HG03135 (cell line): ENCODE results near the gene F8A1.
"Not testable (repeated sequence)": the region's sequence is repeated elsewhere in the genome, so short reads cannot be mapped to it uniquely, and the experiment has no call there.

Source experiments
- ATAC-seq: cut with Tn5 transposase; IDR thresholded peaks from one replicate; pipeline ENCODE4 v1.9.1; 2021; ENCODE audit warnings: mild to moderate bottlenecking, moderate library complexity; ENCODE audit not compliant: unreplicated experiment

F8A1 gene

GRCh38 chrX:154886069-154886788 lies at the start of gene F8A1:
Gene F8A1 (plus strand): TSS chrX:154886355. CDS start chrX:154886375, 20 bp downstream.
- ATAC-seq = peak; percentile 72

GRCh38 chrX:154840856-154841255 lies 45.3 kb upstream of the F8A1 start:
- ATAC-seq = no peak

- ATAC-seq = no peak
Observed at GRCh38 chrX:154850957-154851611, 35.1 kb upstream of the F8A1 start.

GRCh38 chrX:154855256-154855655 lies 30.9 kb upstream of the F8A1 start:
- ATAC-seq = no peak

GRCh38 chrX:154868522-154868921 lies 17.6 kb upstream of the F8A1 start:
- not testable (repeated sequence) for ATAC-seq

- no peak for ATAC-seq
Observed at GRCh38 chrX:154873329-154873728, 12.8 kb upstream of the F8A1 start.

- not testable (repeated sequence) for ATAC-seq
Observed at GRCh38 chrX:154884069-154884468, 2.1 kb upstream of the F8A1 start.

GRCh38 chrX:154885057-154885456 lies 1.1 kb upstream of the F8A1 start:
- ATAC-seq = not testable (repeated sequence)

GRCh38 chrX:154885549-154885948 lies 606 bp upstream of the F8A1 start:
- not testable (repeated sequence) for ATAC-seq

GRCh38 chrX:154886789-154887221 lies 650 bp downstream of the F8A1 start:
- ATAC-seq = peak; percentile 57

GRCh38 chrX:154890990-154891639 lies 5.0 kb downstream of the F8A1 start:
- no peak for ATAC-seq

- no peak for ATAC-seq
Observed at GRCh38 chrX:154892296-154892695, 6.1 kb downstream of the F8A1 start.

GRCh38 chrX:154900323-154900722 lies 14.2 kb downstream of the F8A1 start:
- no peak for ATAC-seq

- ATAC-seq = no peak
Observed at GRCh38 chrX:154902408-154902807, 16.3 kb downstream of the F8A1 start.

- ATAC-seq = no peak
Observed at GRCh38 chrX:154908821-154909220, 22.7 kb downstream of the F8A1 start.

GRCh38 chrX:154910048-154910447 lies 23.9 kb downstream of the F8A1 start:
- ATAC-seq = not testable (repeated sequence)

GRCh38 chrX:154910528-154910927 lies 24.4 kb downstream of the F8A1 start:
- not testable (repeated sequence) for ATAC-seq

GRCh38 chrX:154914052-154914451 lies 27.9 kb downstream of the F8A1 start:
- no peak for ATAC-seq

GRCh38 chrX:154918060-154918483 lies 31.9 kb downstream of the F8A1 start:
- no peak for ATAC-seq

GRCh38 chrX:154924771-154925170 lies 38.6 kb downstream of the F8A1 start:
- not testable (repeated sequence) for ATAC-seq
